Measurements from ENCODE around the gene GPATCH8. TPM values are rescaled to one million over a fixed set of nuclear protein-coding genes. Genes with fewer than 3 reads are reported as not detected.

GPATCH8 gene
- total RNA-seq, 1 experiment from 2014 or later: 22.7 TPM

GRCh38 chr17:44414394-44415155, 88.6 kb downstream of the GPATCH8 start:
- ChIA-PET POLR2A (ENCODE audit: unreplicated experiment) (no interaction called here), CTCF (no interaction called here)

GRCh38 chr17:44409309-44410028, 93.7 kb downstream of the GPATCH8 start:
- Histone ChIP-seq H3K4me1 (ENCODE audit: insufficient read depth, low read length) (no peaks in the 10 kb centered on the region), H3K9ac (ENCODE audit: low read length) (no peak overlapping the region), H3K27me3 (ENCODE audit: low read length) (no peaks in the 10 kb centered on the region), H2AFZ (ENCODE audit: low read length) (no peak overlapping the region), H3K9me3 (ENCODE audit: low read length) (no peaks in the 10 kb centered on the region), H3K27ac (ENCODE audit: low read length) (no peak overlapping the region), H3K79me2 (ENCODE audit: low read length) (no peaks in the 10 kb centered on the region), H3K4me2 (ENCODE audit: low read length) (no peak overlapping the region), H3K4me3 (ENCODE audit: low read length) (no peak overlapping the region), H4K20me1 (ENCODE audit: low read length) (no peaks in the 10 kb centered on the region), H3K9me2 (replicated peaks; ENCODE audit: low read length) (no peaks in the 10 kb centered on the region), H3F3A (ENCODE audit: low read length, unreplicated experiment) (no peaks in the 10 kb centered on the region), H3K36me3 (ENCODE audit: low read depth, low read length) (peaks cover 3% of the 10 kb centered on the region)
- CTCF ChIA-PET: interaction anchor here (1.0 kb wide), 1 partner anchor 114 kb away, joined by 4 read pairs; no protein-coding TSS in a partner anchor
- ATAC-seq (no peak), DNase-seq (peak; percentile 9)
- TF ChIP-seq EZH2phosphoT487 (IDR thresholded peaks at IDR 0.05; ENCODE audit: borderline replicate concordance, low read length): no peak
- peak; percentile 40; the same call in 1 of the 2 replicates for TF ChIP-seq CTCF (conservative IDR thresholded peaks at IDR 0.05; ENCODE audit: low read depth, low read length)
- BruUV-seq (replicated peaks): no TSS peak
- intact Hi-C loops (cut with micrococcal nuclease): no loop called here
- POLR2A ChIA-PET (ENCODE audit: unreplicated experiment): no interaction called here

More at GRCh38 chr17:44414394-44415155, 88.6 kb downstream of the GPATCH8 start:
- DNase-seq (no peak), ATAC-seq (no peak)
- no TSS peak for BruUV-seq (replicated peaks)
- no peaks in the 10 kb centered on the region for H3K9me3 ChIP-seq (ENCODE audit: low read length)
- H3K9ac ChIP-seq (ENCODE audit: low read length): no peak overlapping the region
- peaks cover 8% of the 10 kb centered on the region; the same call in 1 of the 2 replicates for H4K20me1 ChIP-seq (ENCODE audit: low read length)
- intact Hi-C loops (cut with micrococcal nuclease): loop anchor here (5.0 kb wide), 1 partner anchor 88 kb away; the partner anchor contains the start of gene GPATCH8
- H3K9me2 ChIP-seq (replicated peaks; ENCODE audit: low read length): no peaks in the 10 kb centered on the region
- TF ChIP-seq EZH2phosphoT487 (IDR thresholded peaks at IDR 0.05; ENCODE audit: borderline replicate concordance, low read length) (no peak), CTCF (conservative IDR thresholded peaks at IDR 0.05; ENCODE audit: low read depth, low read length) (no peak), EZH2 (IDR thresholded peaks at IDR 0.05; ENCODE audit: low read length, unreplicated experiment) (no peak)
- no peak overlapping the region for H3K27ac ChIP-seq (ENCODE audit: low read length)
- no peak overlapping the region for H2AFZ ChIP-seq (ENCODE audit: low read length)
- H3K36me3 ChIP-seq (ENCODE audit: low read depth, low read length): peaks cover 26% of the 10 kb centered on the region
- peaks cover 9% of the 10 kb centered on the region for H3F3A ChIP-seq (ENCODE audit: low read length, unreplicated experiment)
- H3K4me1 ChIP-seq (ENCODE audit: insufficient read depth, low read length): peaks cover 16% of the 10 kb centered on the region
- H3K4me2 ChIP-seq (ENCODE audit: low read length): no peak overlapping the region
- peaks cover 5% of the 10 kb centered on the region; the same call in 1 of the 2 replicates for H3K79me2 ChIP-seq (ENCODE audit: low read length)
- no peak overlapping the region for H3K4me3 ChIP-seq (ENCODE audit: low read length)
- no peaks in the 10 kb centered on the region for H3K27me3 ChIP-seq (ENCODE audit: low read length)

Data from PC-3 (cell line).